AG09309 (cell line): ENCODE measurements around the gene LSP1.

ENCODE experiments used
- DNase-seq: peaks from one replicate; pipeline ENCODE4 v3.0.0-alpha.2; 2010; ENCODE audit warnings: low read depth
- H3K4me3 ChIP-seq: 2 replicates; pipeline ENCODE4 v1.5.1; 2011; ENCODE audit warnings: mild to moderate bottlenecking, low read depth, low read length, moderate library complexity; ENCODE audit not compliant: control insufficient read depth
- CTCF ChIP-seq: IDR thresholded peaks from 2 replicates; pipeline ENCODE4 v1.5.1; 2011; ENCODE audit warnings: mild to moderate bottlenecking, low read depth, low read length, inconsistent platforms; ENCODE audit not compliant: insufficient read depth, control insufficient read depth; ENCODE audit errors: missing control alignments

Gene LSP1

DNA sequence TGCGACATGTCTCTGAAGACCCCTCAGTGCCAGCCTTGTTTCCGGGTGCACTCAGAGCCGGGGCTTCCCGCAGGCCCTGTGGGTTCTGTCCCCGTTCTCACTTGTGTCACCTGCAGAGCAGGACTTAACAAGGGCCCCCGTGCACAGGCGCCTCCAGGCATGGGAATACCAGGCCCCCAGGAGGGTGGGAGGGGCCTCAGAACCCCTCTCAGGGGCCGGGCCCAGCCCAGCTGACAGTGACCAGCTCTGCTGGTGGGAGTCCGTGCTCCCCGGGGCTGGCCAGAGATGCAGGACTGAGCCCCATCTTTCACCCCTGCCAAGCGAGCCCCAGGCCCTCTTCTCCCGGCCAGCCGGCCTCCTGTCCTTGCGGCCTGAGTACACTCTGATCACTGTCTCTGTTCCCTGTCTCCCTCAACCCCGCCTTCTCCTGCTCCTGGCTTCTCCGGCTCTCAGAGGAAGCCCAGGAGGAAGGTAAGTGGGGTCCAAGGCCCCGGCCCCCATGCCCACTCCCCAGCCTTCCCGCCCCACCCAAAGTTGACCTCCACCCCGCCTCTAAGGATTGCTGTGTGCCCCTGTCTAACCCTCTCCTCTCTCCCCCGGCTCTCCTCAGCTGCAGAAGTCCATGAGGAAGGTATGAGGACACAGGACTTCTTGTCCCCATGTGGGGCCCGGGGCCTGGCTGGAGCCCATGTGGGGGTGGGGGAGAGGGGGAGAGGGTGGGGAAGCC lies 71.9 kb downstream of the LSP1 start:
- no peak for DNase-seq
- H3K4me3 ChIP-seq = no peak overlapping the region
- no peak for TF ChIP-seq CTCF

DNA sequence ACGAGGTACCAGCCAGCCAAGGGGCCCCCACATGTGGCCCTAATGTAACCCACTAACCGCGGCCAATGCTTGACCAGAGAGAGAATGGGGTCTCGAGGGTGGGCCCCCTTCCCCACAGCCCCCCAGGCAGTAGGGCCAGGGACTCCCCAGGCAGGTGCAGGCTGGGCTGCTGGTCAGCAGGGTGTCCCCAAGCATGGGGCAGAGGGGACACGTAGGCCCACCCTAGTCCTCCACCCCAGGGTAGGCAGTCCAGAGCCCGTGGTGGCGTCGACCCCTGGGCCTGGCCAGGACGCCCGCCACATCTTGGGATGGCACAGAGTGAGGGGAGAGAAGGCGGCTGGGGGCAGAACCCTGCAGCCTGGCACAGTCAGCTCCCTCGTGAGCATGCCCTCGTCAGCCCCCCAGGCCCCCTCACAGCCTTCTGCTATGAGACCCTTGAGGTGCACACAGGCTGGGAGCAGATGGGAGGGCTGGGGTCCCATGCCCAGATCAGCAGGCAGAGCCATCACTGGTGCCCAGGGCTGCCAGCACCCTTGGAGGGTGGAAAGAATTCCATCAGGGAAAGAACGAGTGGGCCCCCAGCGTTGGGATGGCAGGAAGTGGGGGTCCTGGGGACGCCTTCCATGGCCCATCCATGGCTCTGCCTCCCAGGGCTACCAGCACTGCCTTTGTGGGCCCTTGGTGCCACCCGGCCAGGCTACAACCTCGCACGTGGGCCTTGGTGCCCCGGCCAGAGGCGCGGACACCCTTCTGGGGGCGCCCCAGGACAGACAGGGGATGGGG lies 72.7 kb downstream of the LSP1 start:
- TF ChIP-seq CTCF = no peak
- no peak overlapping the region for H3K4me3 ChIP-seq
- no peak for DNase-seq

- no peak overlapping the region for H3K4me3 ChIP-seq
- no peak for TF ChIP-seq CTCF
- DNase-seq = no peak
These were observed 73.5 kb downstream of the LSP1 start for GRCh38 chr11:1926156-1927025.

GRCh38 chr11:1927026-1927847 lies 74.4 kb downstream of the LSP1 start:
- TF ChIP-seq CTCF = no peak
- H3K4me3 ChIP-seq = no peak overlapping the region
- no peak for DNase-seq

- H3K4me3 ChIP-seq = no peak overlapping the region
- TF ChIP-seq CTCF = no peak
- DNase-seq = no peak
These were observed 75.1 kb downstream of the LSP1 start for GRCh38 chr11:1927848-1928469.
